Endodermal cell (in vitro differentiated cells): ENCODE data around the gene THOP1. TPM values are rescaled to one million over a fixed set of nuclear protein-coding genes. Genes with fewer than 3 reads are reported as not detected.

Experiments
- DNase-seq: peaks from one replicate; pipeline ENCODE4 v3.0.0-alpha.2; 2017
- H3K27ac ChIP-seq: 2 replicates; pipeline ENCODE4 v1.5.1; 2013; ENCODE audit warnings: mild to moderate bottlenecking, low read depth, low read length, moderate library complexity
- H3K27me3 ChIP-seq: 2 replicates; pipeline ENCODE4 v1.6.1; 2013; ENCODE audit warnings: mild to moderate bottlenecking, low read length, moderate library complexity; ENCODE audit not compliant: insufficient read depth, control insufficient read depth, poor library complexity, severe bottlenecking
- H3K36me3 ChIP-seq: 2 replicates; pipeline ENCODE4 v1.7.0; 2013; ENCODE audit warnings: mild to moderate bottlenecking, low read length, moderate library complexity; ENCODE audit not compliant: control insufficient read depth, insufficient read depth
- H3K4me1 ChIP-seq: one replicate; pipeline ENCODE4 v1.7.0; 2013; ENCODE audit warnings: low read length; ENCODE audit not compliant: control insufficient read depth, insufficient read depth
- H3K4me3 ChIP-seq: 2 replicates; pipeline ENCODE4 v1.5.1; 2013; ENCODE audit warnings: mild to moderate bottlenecking, low read length, moderate library complexity
- H3K9ac ChIP-seq: 2 replicates; pipeline ENCODE4 v1.6.1; 2013; ENCODE audit warnings: mild to moderate bottlenecking, low read length, moderate library complexity; ENCODE audit not compliant: poor library complexity, severe bottlenecking; ENCODE audit errors: extremely low read depth
- H3K9me3 ChIP-seq: 2 replicates; pipeline ENCODE4 v1.6.1; 2013; ENCODE audit warnings: mild to moderate bottlenecking, low read length, moderate library complexity; ENCODE audit not compliant: control insufficient read depth
- H3K27ac Mint-ChIP-seq: 2 replicates; pipeline ENCODE4 v1.8.0; 2020; ENCODE audit warnings: mixed read lengths
- H3K27me3 Mint-ChIP-seq: 2 replicates; pipeline ENCODE4 v1.8.0; 2021; ENCODE audit warnings: mild to moderate bottlenecking, mixed read lengths; ENCODE audit not compliant: insufficient read depth
- H3K36me3 Mint-ChIP-seq: 2 replicates; pipeline ENCODE4 v1.8.0; 2020; ENCODE audit warnings: low read depth, mixed read lengths
- H3K4me1 Mint-ChIP-seq: 2 replicates; pipeline ENCODE4 v1.8.0; 2020; ENCODE audit warnings: mixed read lengths
- H3K4me3 Mint-ChIP-seq: 2 replicates; pipeline ENCODE4 v1.8.0; 2020; ENCODE audit warnings: mild to moderate bottlenecking, moderate library complexity, mixed read lengths
- H3K9me3 Mint-ChIP-seq: 2 replicates; pipeline ENCODE4 v1.8.0; 2020; ENCODE audit warnings: mild to moderate bottlenecking, mixed read lengths
- WGBS, 2 experiments: methylation state at CpG; one replicate each; pipeline versions ENCODE4 v1.1.5 to v1.1.7; 2013; ENCODE audit warnings: missing lambda C conversion rate in 2 of 2, mixed read lengths in 1 of 2; ENCODE audit not compliant: insufficient coverage in 1 of 2, insufficient read length in 1 of 2; 5-methylcytosine and 5-hydroxymethylcytosine counted together
- total RNA-seq, 2 donors: library from RNA; stranded (reverse); fragmentation: NEBNext Ultra II Directional in 1 of 2; extraction: Animal tissue kit (Norgen Biotek cat#: 25700) in 1 of 2; gene quantifications; 2 replicates in 1 of 2; 3 replicates in 1 of 2; pipeline ENCODE4 v1.2.1, GENCODE V29; 2021
- TF ChIP-seq, protein P1 (sequence below): fragments of 200-600 bp; sonication (generic); conservative IDR thresholded peaks from 2 replicates; pipeline ENCODE4 v1.5.0; 2021; ENCODE audit warnings: antibody characterized with exemption, mild to moderate bottlenecking

Gene THOP1
- total RNA-seq, 2 donors from 2014 or later = 130 to 170 TPM

DNA sequence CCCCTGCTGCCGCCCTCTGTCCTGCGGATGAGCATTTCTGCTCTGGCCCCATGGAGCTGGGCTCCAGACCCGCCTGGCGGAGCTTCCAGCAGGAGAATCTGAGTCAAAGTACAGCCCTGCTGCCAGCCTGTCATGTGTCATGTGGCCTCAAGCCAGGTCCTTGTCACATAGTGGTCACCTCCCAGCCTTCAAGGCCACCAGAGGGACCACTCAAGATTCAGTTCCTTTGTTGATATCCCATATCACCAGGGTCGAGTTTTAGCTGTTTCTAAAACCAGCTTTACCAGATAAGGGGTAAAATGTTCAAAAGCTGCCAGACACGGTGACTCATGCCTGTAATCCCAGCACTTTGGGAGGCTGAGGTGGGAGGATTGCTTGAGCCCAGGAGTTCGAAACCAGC, 13.4 kb downstream of the THOP1 start:
- no peak overlapping the region for H3K9ac ChIP-seq
- no peak overlapping the region for H3K4me3 ChIP-seq
- no peak overlapping the region for H3K4me3 Mint-ChIP-seq
- TF ChIP-seq, protein P1, sequence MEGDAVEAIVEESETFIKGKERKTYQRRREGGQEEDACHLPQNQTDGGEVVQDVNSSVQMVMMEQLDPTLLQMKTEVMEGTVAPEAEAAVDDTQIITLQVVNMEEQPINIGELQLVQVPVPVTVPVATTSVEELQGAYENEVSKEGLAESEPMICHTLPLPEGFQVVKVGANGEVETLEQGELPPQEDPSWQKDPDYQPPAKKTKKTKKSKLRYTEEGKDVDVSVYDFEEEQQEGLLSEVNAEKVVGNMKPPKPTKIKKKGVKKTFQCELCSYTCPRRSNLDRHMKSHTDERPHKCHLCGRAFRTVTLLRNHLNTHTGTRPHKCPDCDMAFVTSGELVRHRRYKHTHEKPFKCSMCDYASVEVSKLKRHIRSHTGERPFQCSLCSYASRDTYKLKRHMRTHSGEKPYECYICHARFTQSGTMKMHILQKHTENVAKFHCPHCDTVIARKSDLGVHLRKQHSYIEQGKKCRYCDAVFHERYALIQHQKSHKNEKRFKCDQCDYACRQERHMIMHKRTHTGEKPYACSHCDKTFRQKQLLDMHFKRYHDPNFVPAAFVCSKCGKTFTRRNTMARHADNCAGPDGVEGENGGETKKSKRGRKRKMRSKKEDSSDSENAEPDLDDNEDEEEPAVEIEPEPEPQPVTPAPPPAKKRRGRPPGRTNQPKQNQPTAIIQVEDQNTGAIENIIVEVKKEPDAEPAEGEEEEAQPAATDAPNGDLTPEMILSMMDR = no peak
- H3K36me3 ChIP-seq = peaks cover 71% of the 10 kb centered on the region
- H3K9me3 ChIP-seq = no peaks in the 10 kb centered on the region
- H3K4me1 Mint-ChIP-seq = no peaks in the 10 kb centered on the region
- WGBS, 2 experiments = 82 to 96% methylated on average over 7 of the region's 7 CpGs
- peaks cover 2% of the 10 kb centered on the region for H3K4me1 ChIP-seq
- no peaks in the 10 kb centered on the region for H3K9me3 Mint-ChIP-seq
- H3K27me3 Mint-ChIP-seq = no peaks in the 10 kb centered on the region
- no peak for DNase-seq
- no peak overlapping the region for H3K27ac ChIP-seq
- H3K27ac Mint-ChIP-seq = no peak overlapping the region
- peaks cover 79% of the 10 kb centered on the region for H3K36me3 Mint-ChIP-seq
- no peaks in the 10 kb centered on the region for H3K27me3 ChIP-seq

DNA sequence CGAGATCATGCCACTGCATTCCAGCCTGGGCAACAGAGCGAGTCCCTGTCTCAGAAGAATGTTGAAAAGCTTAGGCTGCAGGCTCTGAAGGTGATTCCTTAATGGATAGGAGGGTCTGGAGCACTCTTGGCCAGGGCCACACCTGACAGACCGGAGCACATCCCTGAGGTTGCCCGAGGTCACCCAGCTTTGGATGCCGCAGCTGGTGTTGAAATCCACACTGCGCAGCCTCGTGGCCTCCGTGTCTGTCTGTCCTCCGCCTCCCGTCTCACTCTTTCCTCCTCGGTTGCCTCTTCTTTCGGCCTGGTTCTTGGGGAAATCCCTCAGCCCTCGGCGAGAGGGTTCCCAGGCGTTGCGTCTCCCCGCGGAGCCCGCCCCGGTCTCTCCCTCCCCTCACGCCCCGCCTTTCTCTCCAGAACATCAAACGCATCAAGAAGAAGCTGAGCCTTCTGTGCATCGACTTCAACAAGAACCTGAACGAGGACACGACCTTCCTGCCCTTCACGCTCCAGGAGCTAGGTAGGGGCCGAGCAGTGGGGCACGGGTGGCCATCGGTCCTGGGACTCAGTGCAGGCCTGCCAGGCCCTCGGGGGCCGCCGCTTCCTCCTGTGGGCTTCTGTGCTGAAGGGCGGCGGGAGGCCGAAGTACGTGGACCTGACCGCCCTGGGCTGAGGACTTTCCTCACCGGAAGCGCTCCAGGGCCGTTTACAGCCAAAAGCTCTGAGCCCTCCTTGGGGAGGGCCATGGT, 14.1 kb downstream of the THOP1 start:
- Mint-ChIP-seq H3K27ac (no peak overlapping the region), H3K36me3 (peaks cover 78% of the 10 kb centered on the region), H3K9me3 (no peaks in the 10 kb centered on the region), H3K4me3 (no peak overlapping the region), H3K4me1 (no peaks in the 10 kb centered on the region), H3K27me3 (no peaks in the 10 kb centered on the region)
- Histone ChIP-seq H3K4me3 (no peak overlapping the region), H3K27me3 (no peaks in the 10 kb centered on the region), H3K9ac (no peak overlapping the region), H3K9me3 (no peaks in the 10 kb centered on the region), H3K4me1 (peaks cover 2% of the 10 kb centered on the region), H3K27ac (no peak overlapping the region), H3K36me3 (peaks cover 72% of the 10 kb centered on the region)
- TF ChIP-seq, protein P1 = no peak
- 95% methylated on average over 24 to 41 of the region's 41 CpGs for WGBS, 2 experiments
- DNase-seq = no peak

DNA sequence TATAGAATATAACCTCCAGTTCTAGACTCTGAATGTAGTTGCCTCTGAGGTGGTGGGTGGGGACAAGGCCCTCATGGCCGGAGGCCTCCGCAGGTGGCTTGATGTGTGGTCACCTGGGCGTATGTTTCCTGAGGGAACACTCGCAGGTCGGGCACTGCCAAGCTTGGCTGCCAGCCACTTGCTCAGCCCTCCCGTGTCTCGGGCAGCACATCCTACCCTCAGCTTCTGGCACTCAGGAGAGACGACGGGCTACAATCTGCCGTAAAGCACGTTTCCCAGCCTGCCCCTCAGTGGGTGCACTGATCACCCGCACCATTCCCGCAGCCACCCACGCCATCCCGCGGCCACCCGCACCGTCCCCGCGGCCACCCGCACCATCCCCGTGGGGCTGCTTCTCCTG, 15.2 kb downstream of the THOP1 start:
- Histone ChIP-seq H3K9me3 (no peaks in the 10 kb centered on the region), H3K9ac (no peak overlapping the region), H3K4me3 (no peak overlapping the region), H3K27ac (no peak overlapping the region), H3K4me1 (peaks cover 2% of the 10 kb centered on the region), H3K27me3 (no peaks in the 10 kb centered on the region), H3K36me3 (peaks cover 69% of the 10 kb centered on the region)
- no peaks in the 10 kb centered on the region for H3K9me3 Mint-ChIP-seq
- 93 to 96% methylated on average over 11 to 22 of the region's 22 CpGs for WGBS, 2 experiments
- H3K4me3 Mint-ChIP-seq = no peak overlapping the region
- peaks cover 77% of the 10 kb centered on the region for H3K36me3 Mint-ChIP-seq
- no peak overlapping the region for H3K27ac Mint-ChIP-seq
- H3K27me3 Mint-ChIP-seq = no peaks in the 10 kb centered on the region
- TF ChIP-seq, protein P1 = no peak
- H3K4me1 Mint-ChIP-seq = no peaks in the 10 kb centered on the region
- DNase-seq = no peak
